Stromal cell of bone marrow (primary cell): ENCODE results near the gene CCZ1B.
A peak's percentile ranks its signal among the peaks of the same experiment; 100 is the strongest.
"Not testable (repeated sequence)": the region's sequence is repeated elsewhere in the genome, so short reads cannot be mapped to it uniquely, and the experiment has no call there.

Experiments used
- DNase-seq: peaks from one replicate; pipeline ENCODE4 v3.0.0-alpha.2; 2012; ENCODE audit warnings: low read depth

The CCZ1B gene

GRCh38 chr7:6826151-6826550, at the start of gene CCZ1B:
TSS of gene CCZ1B (minus strand) at chr7:6826275. CDS start at chr7:6826197, 78 bp downstream.
- peak; percentile 31 for DNase-seq

- not testable (repeated sequence) for DNase-seq
Measured at GRCh38 chr7:6875022-6875421, 48.9 kb upstream of the CCZ1B start.

- not testable (repeated sequence) for DNase-seq
Measured at GRCh38 chr7:6872246-6872945, 46.3 kb upstream of the CCZ1B start.

- DNase-seq: not testable (repeated sequence)
Measured at GRCh38 chr7:6871421-6872144, 45.5 kb upstream of the CCZ1B start.

GRCh38 chr7:6864751-6865150, 38.7 kb upstream of the CCZ1B start:
- DNase-seq: not testable (repeated sequence)

GRCh38 chr7:6864188-6864587, 38.1 kb upstream of the CCZ1B start:
- DNase-seq: not testable (repeated sequence)

GRCh38 chr7:6862876-6863275, 36.8 kb upstream of the CCZ1B start:
- DNase-seq: not testable (repeated sequence)

GRCh38 chr7:6857721-6858314, 31.7 kb upstream of the CCZ1B start:
- peak; percentile 1 for DNase-seq

- not testable (repeated sequence) for DNase-seq
Measured at GRCh38 chr7:6855563-6856131, 29.6 kb upstream of the CCZ1B start.

GRCh38 chr7:6854747-6855562, 28.9 kb upstream of the CCZ1B start:
- not testable (repeated sequence) for DNase-seq

- DNase-seq: not testable (repeated sequence)
Measured at GRCh38 chr7:6853681-6854080, 27.6 kb upstream of the CCZ1B start.

GRCh38 chr7:6849127-6849526, 23.1 kb upstream of the CCZ1B start:
- not testable (repeated sequence) for DNase-seq

- DNase-seq: not testable (repeated sequence)
Measured at GRCh38 chr7:6847751-6848150, 21.7 kb upstream of the CCZ1B start.

GRCh38 chr7:6845971-6846449, 19.9 kb upstream of the CCZ1B start:
- DNase-seq: not testable (repeated sequence)

GRCh38 chr7:6843654-6844053, 17.6 kb upstream of the CCZ1B start:
- DNase-seq: not testable (repeated sequence)

GRCh38 chr7:6843092-6843491, 17.0 kb upstream of the CCZ1B start:
- DNase-seq: not testable (repeated sequence)

- not testable (repeated sequence) for DNase-seq
Measured at GRCh38 chr7:6842278-6842921, 16.3 kb upstream of the CCZ1B start.

GRCh38 chr7:6837081-6837480, 11.0 kb upstream of the CCZ1B start:
- not testable (repeated sequence) for DNase-seq

- not testable (repeated sequence) for DNase-seq
Measured at GRCh38 chr7:6835521-6835920, 9.4 kb upstream of the CCZ1B start.

- DNase-seq: no peak
Measured at GRCh38 chr7:6833636-6834035, 7.6 kb upstream of the CCZ1B start.
